ENCODE measurements around the gene CDC42SE2. TPM values are rescaled to one million over a fixed set of nuclear protein-coding genes. Genes with fewer than 3 reads are reported as not detected.

CDC42SE2 gene
- total and polyA plus RNA-seq, 2 of the 4 experiments (the other 2 are of a cell fraction), result 12.5 to 19.4 TPM

DNA sequence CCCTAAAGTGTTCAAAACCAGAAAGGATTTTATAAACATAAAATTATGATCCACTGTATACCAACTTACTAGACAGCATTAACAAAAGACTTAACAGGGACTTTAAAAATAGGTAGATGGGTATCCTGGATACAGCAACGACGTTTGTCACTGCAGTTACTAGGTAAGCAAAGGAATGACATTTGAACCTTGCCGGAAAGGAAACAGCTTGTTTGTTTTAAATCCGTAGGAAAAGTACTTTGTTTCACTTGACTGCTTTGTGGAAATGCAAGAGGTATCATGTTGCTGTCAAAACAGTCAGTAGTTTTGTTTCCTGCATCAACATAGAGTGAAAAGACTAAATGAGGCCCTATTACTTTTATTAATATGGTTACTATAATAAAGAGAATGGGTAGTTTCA lies 122.9 kb downstream of the CDC42SE2 start:
- Histone ChIP-seq H2AFZ (replicated peaks; ENCODE audit: low read length, poor library complexity) (no peak overlapping the region), H2BK15ac (ENCODE audit: low read depth, low read length) (no peak overlapping the region), H2BK5ac (ENCODE audit: low read depth, low read length, poor library complexity, severe bottlenecking) (no peak overlapping the region), H2AK9ac (replicated peaks; ENCODE audit: low read depth, low read length, poor library complexity) (no peak overlapping the region), H3K4ac (ENCODE audit: low read depth, low read length) (no peak overlapping the region), H3K9me3 (ENCODE audit: control insufficient read depth, insufficient read depth, low read length) (no peaks in the 10 kb centered on the region), H3K36me3 (ENCODE audit: control insufficient read depth, insufficient read depth, low read length) (peaks cover 9% of the 10 kb centered on the region), H4K8ac (ENCODE audit: low read depth in 2 of 2, low read length in 2 of 2) (no peak overlapping the region), H3K4me2 (ENCODE audit: low read depth, low read length) (no peak overlapping the region), H3K18ac (ENCODE audit: low read depth, low read length) (no peak overlapping the region), H3K27me3 (ENCODE audit: control insufficient read depth, insufficient read depth, low read length) (no peaks in the 10 kb centered on the region), H4K91ac (ENCODE audit: insufficient read depth, low read depth, low read length) (no peak overlapping the region), H4K20me1 (ENCODE audit: insufficient read depth, low read length) (peaks cover 5% of the 10 kb centered on the region; the same call in 1 of the 2 replicates), H3K9ac (ENCODE audit: low read depth, low read length) (no peak overlapping the region), H3K9me1 (ENCODE audit: insufficient read depth, low read length) (peaks cover 5% of the 10 kb centered on the region; the same call in 1 of the 2 replicates), H3K23ac (ENCODE audit: low read depth, low read length) (no peak overlapping the region), H3K27ac (ENCODE audit: insufficient read depth, low read length) (no peak overlapping the region), H4K5ac (ENCODE audit: low read depth, low read length) (no peak overlapping the region), H2BK120ac (ENCODE audit: low read depth, low read length) (no peak overlapping the region), H3K14ac (replicated peaks; ENCODE audit: low read depth, low read length) (no peak overlapping the region), H3K56ac (ENCODE audit: extremely low read depth, insufficient read depth, low read length) (no peak overlapping the region), H2AK5ac (ENCODE audit: low read depth, low read length) (no peak overlapping the region), H3K79me1 (ENCODE audit: low read depth in 1 of 2, low read length in 2 of 2) (peaks cover 22 to 41% of the 10 kb centered on the region in 2 experiments), H3K4me3 (ENCODE audit: insufficient read depth, low read depth, low read length) (no peak overlapping the region), H3K4me1 (ENCODE audit: control insufficient read depth, insufficient read depth, low read length) (peaks cover 3% of the 10 kb centered on the region; the same call in 1 of the 2 replicates), H2BK20ac (ENCODE audit: low read depth, low read length) (no peak overlapping the region)
- in situ Hi-C loops (cut with MboI; ENCODE audit: low sequenced_read_pairs) (loop anchor here (10.0 kb wide), 1 partner anchor 222 kb away; the partner anchor contains the start of gene HINT1), dilution Hi-C loops (cut with HindIII; ENCODE audit: low sequenced_read_pairs, unreplicated experiment) (no loop called here), intact Hi-C loops (cut with micrococcal nuclease) (loop anchor here (5.0 kb wide), 1 partner anchor 224 kb away; no protein-coding TSS in a partner anchor)
- TF ChIP-seq NFE2L2 (IDR thresholded peaks at IDR 0.05; ENCODE audit: low read depth, low read length), result no peak
- TF ChIP-seq, protein P1, sequence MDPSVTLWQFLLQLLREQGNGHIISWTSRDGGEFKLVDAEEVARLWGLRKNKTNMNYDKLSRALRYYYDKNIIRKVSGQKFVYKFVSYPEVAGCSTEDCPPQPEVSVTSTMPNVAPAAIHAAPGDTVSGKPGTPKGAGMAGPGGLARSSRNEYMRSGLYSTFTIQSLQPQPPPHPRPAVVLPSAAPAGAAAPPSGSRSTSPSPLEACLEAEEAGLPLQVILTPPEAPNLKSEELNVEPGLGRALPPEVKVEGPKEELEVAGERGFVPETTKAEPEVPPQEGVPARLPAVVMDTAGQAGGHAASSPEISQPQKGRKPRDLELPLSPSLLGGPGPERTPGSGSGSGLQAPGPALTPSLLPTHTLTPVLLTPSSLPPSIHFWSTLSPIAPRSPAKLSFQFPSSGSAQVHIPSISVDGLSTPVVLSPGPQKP (IDR thresholded peaks at IDR 0.05; ENCODE audit: borderline replicate concordance, low read depth, low read length), result no peak
- no peak for TF ChIP-seq POLR2A (IDR thresholded peaks at IDR 0.05; ENCODE audit: low read depth, low read length)
- TF ChIP-seq MAFK (IDR thresholded peaks at IDR 0.05; ENCODE audit: low read depth, low read length), result no peak
- TF ChIP-seq MAZ (IDR thresholded peaks at IDR 0.05; ENCODE audit: borderline replicate concordance, low read depth, low read length), result no peak
- TF ChIP-seq, protein P2, sequence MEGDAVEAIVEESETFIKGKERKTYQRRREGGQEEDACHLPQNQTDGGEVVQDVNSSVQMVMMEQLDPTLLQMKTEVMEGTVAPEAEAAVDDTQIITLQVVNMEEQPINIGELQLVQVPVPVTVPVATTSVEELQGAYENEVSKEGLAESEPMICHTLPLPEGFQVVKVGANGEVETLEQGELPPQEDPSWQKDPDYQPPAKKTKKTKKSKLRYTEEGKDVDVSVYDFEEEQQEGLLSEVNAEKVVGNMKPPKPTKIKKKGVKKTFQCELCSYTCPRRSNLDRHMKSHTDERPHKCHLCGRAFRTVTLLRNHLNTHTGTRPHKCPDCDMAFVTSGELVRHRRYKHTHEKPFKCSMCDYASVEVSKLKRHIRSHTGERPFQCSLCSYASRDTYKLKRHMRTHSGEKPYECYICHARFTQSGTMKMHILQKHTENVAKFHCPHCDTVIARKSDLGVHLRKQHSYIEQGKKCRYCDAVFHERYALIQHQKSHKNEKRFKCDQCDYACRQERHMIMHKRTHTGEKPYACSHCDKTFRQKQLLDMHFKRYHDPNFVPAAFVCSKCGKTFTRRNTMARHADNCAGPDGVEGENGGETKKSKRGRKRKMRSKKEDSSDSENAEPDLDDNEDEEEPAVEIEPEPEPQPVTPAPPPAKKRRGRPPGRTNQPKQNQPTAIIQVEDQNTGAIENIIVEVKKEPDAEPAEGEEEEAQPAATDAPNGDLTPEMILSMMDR (conservative IDR thresholded peaks at IDR 0.05; ENCODE audit: low read depth, low read length), result no peak
- no peak for TF ChIP-seq RFX5 (IDR thresholded peaks at IDR 0.05; ENCODE audit: low read depth, low read length)
- TF ChIP-seq CEBPB (IDR thresholded peaks at IDR 0.05; ENCODE audit: low read depth, low read length), result no peak
- TF ChIP-seq RCOR1 (IDR thresholded peaks at IDR 0.05; ENCODE audit: insufficient replicate concordance, low read length), result no peak
- no peak for TF ChIP-seq FOS (IDR thresholded peaks at IDR 0.05; ENCODE audit: low read depth, low read length)
- no peak for TF ChIP-seq SMC3 (IDR thresholded peaks at IDR 0.05; ENCODE audit: low read depth, low read length)
- no peak for TF ChIP-seq RAD21 (IDR thresholded peaks at IDR 0.05; ENCODE audit: low read length)
- no peak for TF ChIP-seq USF2 (IDR thresholded peaks at IDR 0.05; ENCODE audit: low read depth, low read length)
- TF ChIP-seq BHLHE40 (IDR thresholded peaks at IDR 0.05; ENCODE audit: low read depth, low read length), result no peak
- no peak for TF ChIP-seq CHD1 (IDR thresholded peaks at IDR 0.05; ENCODE audit: low read depth, low read length)
- TF ChIP-seq MXI1 (IDR thresholded peaks at IDR 0.05; ENCODE audit: borderline replicate concordance, low read depth, low read length), result no peak
- no TSS peak for BruUV-seq (replicated peaks)
- ATAC-seq (ENCODE audit: low read depth) (peak; percentile 19; the same call in 1 of the 2 replicates), DNase-seq (peak; percentile 20)
- ChIA-PET POLR2A (ENCODE audit: unreplicated experiment) (no interaction called here), CTCF (no interaction called here)
- WGBS, 2 experiments (ENCODE audit: extremely low coverage in 2 of 2, insufficient read length in 1 of 2), result 15% methylated on average over 3 of the region's 4 CpGs; no CpG with 5 or more reads in 1 of the 2 experiments
